M059J (cell line): ENCODE results near the gene THSD4. TPM values are rescaled to one million over a fixed set of nuclear protein-coding genes. Genes with fewer than 3 reads are reported as not detected.

ENCODE experiments used
- DNase-seq: peaks from one replicate; pipeline ENCODE4 v3.0.0-alpha.2; 2012; ENCODE audit warnings: low read depth
- total RNA-seq: library from RNA; depleted of rRNA; stranded (reverse); fragments of >200 nt; shearing (Covaris generic); gene quantifications from 2 replicates; pipeline ENCODE4 v1.2.3, GENCODE V29; 2014

Gene THSD4
- total RNA-seq, 1 experiment from 2014 or later: 9.9 TPM

DNA sequence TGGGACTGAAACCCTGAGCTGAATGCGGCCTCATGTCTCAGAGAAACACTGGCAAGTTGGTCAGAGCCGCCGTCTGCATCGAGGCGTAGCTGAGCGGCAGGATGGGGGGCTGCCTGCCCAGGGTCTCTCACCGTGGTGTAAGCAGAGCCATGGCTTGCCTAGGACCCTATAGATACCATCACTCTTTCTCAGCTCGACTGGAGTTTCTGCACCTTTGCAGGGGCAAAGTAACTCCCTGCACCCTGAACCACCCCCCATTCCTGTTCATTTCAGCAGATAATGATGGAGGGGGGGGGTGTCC lies 666.6 kb downstream of the THSD4 start:
- no peak for DNase-seq

DNA sequence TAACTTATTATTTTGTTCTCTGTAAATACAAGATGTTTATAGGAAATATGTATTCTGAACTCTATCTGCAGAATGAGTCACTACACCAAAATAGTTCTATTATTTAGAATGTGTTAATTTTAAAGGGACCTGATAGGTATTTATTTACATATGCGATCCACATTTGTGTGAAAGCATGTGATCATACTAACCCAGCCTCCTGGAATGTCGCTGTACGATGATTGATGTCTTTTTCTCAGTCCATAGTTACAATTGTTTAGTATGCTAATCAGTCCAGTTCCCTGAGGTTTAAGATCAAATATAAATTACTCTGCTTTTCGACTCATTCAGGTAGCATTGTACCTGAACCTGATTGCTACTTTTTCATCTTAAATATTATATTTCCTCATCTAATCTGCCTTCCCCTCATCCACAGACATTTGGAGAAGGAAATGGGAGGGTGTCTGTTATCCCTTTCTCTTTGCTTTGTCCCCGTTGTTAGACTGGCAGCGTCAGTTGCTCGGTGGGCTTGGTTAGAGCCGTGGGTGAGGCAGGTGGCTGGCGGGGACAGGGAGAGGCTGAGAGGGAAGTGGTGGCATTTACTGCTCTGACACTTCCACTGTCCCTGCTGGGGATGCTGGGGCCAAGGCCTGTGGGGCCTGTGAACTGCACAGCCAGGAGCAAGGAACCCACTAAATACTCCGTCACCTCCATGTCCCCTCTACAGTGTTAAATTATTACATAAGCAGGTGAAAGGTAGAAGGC lies 667.3 kb downstream of the THSD4 start:
- DNase-seq: no peak

DNA sequence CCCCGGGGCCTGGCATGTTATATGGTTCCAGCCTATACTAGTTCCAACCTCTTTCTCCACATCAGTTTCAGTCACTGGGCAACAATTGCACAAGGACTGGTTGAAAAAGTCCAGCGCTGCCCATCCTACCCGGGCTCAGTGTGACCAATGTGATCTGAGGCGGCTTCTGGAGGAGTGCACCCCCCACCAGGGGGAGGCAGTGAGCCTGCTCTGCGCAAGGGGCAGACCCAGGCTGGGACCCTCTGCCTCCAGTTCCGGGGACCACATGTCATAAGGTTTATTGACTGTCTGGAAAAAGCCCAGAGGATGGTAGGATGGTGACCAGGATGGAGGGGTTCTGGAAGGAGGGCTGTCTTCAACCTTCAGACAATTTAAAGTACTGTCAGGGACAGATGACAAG lies 669.4 kb downstream of the THSD4 start:
- no peak for DNase-seq

DNA sequence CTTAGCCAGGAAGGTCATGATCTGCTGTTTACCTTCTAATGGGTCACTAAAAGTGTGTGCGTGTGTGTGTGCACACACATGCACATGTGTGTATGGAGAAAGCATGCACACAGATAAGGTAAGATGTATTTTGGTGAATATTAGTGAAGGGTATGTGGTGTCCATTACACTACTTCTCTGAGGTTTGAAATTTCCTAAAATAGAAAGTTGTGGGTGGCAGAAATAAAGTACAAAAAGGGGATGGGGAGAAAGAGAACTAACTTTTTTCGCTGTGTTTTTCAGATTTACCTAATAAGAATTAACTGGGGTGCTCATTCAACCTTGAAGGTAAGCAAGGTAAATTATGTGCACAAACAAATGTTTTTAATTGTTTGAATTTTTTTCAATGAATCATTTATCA lies 670.7 kb downstream of the THSD4 start:
- DNase-seq: no peak

DNA sequence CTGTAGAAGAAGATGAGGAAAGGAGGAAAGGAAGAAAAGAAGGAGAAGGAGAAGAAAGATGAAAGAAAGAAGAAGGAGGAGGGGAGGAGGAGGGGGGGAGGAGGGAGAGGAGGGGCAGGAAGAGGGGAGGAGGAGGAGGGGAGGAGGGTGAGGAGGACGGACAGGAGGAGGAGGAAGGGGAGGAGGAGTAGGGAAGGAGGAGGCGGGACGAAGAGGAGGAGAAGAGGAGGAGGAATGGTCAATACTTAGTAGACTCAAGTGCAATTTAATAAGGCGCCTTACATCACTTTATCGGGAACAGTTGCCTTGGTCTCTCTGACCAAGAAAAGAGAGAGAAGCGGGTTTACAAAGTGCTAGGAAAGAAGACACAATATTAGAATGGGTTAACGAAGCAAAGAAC lies 671.4 kb downstream of the THSD4 start:
- no peak for DNase-seq

DNA sequence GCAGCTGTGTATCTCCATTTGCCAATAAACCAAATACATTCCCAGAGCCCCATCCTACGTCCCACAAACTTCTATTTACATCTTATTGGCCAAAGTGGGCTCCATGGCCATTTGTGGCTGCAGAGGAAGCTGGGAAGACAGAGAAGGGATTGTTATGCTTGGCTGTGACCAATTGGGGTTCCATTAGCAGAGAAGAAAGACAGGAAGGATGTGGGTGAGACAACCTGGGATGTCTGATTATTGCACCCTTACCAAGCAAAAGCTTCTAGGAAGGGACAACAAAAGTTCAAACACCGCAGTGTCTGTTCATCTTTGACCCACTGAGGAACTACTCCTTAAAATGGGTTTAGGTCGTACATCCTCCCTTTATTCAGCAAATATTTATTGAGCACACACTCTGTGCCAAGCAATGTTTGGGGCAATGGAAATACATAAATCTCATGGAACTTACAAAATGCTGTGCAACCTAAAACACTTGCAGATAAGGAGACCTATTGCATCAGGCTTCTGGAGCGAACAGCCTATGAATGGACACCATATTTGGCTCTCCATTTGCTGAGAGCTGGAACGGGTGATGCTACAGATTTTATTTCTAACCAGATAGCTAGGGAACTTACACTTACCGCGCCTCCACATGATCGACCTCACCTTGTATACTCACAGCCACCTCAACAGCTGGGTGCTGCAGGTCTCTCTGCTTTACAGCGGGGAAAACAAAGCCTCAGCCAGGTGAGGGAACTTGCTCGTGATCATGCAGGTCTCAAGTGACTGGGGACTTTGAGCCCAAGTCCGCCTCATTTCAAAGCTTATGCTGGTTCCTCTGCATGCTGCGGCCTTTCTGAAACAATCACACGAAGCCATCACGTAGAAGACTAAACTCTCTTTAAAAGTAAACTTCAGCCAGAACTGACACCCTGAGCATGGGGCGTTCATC lies 673.6 kb downstream of the THSD4 start:
- DNase-seq: no peak

DNA sequence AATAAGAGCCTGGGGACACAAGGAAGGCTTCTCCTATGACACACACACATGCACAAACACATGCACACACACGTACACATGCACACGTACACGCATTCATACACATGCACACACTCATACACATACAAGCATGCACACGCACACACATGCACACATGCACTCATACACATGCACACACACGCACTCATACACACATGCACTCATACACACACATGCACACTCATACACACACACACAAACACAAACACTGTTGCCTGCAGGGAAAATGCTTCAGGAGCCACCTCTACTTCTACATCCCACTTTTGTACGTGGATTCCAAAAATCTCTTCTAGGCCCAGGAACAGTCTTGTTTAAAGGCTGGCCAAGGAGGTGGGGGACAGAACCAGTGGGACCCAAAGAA lies 674.3 kb downstream of the THSD4 start:
- DNase-seq: no peak

DNA sequence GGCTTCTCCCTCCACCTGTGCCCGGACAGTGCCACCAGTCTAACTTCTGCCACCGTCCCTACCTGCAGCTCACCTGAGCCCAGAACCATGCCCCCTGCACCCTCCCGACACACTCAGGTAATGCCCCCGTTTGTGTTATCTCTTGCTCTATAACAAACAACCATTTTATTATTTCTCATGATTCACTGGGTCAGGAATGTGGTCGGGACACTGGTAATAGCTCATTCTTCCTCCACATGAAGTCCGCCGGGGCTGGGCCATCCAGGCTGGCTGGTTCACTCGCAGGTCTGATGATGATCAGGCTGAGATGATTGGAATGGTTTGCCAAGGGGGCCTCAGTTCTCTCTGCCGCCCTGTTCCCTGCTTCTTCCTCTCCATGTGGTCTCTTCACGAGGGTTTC lies 674.8 kb downstream of the THSD4 start:
- peak; percentile 80 for DNase-seq

DNA sequence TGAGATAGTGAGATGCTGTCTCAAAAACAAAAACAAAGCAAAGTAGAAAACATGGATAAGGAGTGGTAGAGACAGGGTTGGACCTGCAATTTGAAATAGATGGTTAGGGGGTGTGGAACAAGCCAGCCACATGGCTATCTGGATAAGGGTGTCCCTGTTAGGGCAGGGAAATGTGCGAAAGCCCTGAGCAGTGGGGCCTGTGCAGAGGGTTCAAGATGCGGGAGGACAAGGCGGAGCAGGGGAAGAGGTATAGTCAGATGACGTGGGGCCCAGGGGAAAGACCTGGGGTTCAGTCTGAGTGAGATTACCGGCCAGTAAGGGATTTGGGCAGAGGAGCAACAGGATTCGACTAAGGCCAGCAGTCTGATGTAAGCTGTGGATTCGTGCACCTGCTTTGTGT lies 676.7 kb downstream of the THSD4 start:
- no peak for DNase-seq

DNA sequence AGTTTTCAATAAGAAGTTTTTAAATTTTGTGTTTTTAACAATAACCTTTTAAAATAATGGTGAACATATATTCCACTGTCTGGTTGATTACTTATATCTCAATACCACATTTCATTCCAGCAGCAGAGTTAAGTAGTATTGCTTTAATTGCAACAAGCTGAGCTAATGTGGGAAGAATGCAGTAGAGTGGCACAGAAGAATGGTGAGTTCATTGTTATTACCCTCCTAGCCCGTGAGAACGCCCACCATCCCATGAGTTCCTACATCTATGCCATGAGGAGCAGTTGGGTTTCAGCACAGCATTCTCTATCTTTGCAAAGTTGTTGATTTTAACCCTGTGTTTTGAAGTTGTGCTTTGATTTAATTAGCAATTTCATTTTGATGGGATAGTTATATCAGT lies 677.2 kb downstream of the THSD4 start:
- DNase-seq: peak; percentile 83

DNA sequence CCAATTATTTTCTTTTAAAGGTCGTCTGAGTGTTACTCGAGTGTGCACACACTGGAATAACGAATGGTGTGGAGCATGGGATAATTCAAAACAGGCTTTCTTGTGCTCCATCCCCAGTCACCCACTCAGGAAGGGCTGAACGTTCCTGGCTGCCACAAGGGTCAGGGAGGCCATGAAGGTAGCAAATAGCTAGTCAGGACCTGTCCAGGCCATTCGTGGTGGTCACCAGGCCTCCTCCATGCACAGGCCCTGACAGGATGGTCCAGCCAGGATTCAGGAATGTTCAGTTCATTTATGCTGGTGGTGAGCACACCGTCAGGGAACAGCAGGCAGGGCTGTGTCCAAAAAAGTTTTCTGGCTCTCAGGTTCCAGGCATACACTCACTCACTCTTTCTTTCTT lies 683.4 kb downstream of the THSD4 start:
- DNase-seq: no peak

DNA sequence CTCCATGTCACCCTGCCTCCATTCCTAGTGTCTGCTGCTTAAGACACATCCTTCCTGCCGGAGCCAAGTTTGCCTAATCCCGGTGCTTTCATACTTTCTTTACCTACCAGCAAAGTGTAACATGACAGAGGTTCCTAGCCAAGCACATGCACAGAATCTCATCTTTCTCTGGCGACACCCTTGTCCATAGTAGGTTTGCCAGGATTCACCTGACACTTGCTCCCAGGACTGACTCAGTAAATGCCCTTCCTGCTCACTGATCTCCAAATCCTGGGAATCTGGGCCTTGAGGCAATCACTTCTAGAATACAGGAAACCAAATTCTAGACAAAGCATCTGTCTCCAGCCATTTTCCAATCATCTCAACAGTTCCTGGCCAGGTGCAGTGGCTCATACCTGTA lies 684.9 kb downstream of the THSD4 start:
- DNase-seq: peak; percentile 64

DNA sequence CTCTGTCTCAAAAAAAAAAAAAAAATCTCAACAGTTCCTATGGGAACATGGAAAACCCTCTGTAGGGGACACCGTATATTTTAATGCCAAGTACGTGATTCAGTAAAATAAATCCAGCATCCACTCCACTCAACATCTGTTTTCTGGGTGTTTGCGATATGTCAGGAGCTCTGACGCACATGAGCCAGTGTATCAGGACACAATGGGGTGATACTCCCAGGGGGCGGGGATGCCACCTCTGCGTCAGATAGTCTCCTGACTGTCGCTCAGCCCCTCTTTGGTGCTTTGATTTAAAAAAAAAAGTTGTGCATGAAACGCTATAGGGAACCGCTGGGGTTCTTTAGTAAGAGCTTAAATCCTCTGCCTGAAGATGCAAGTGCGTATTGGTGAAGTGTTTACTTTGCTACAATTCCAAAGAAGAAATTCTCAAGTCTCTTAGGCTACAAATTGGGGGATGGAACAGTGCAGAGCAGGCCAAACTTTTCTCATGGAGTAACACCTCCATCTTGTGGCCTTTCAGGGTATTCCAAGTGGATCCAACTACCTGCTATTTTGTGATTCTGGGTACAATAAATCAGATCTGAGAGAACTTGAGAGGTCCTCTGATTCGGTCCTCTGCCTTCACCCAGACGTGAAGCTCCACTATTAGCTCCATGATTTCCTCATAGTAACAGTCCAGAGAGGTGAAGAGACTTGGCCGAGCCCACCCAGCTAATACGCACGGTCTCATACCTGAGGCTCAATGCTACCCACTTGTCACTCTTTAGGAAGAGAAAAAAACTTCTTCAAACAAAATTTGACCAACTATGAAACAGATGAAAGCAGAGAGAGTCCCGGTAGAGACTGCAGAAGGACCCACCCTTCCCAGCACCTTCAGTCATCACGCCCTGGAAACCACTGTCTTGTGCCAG lies 685.8 kb downstream of the THSD4 start:
- DNase-seq: peak; percentile 76

DNA sequence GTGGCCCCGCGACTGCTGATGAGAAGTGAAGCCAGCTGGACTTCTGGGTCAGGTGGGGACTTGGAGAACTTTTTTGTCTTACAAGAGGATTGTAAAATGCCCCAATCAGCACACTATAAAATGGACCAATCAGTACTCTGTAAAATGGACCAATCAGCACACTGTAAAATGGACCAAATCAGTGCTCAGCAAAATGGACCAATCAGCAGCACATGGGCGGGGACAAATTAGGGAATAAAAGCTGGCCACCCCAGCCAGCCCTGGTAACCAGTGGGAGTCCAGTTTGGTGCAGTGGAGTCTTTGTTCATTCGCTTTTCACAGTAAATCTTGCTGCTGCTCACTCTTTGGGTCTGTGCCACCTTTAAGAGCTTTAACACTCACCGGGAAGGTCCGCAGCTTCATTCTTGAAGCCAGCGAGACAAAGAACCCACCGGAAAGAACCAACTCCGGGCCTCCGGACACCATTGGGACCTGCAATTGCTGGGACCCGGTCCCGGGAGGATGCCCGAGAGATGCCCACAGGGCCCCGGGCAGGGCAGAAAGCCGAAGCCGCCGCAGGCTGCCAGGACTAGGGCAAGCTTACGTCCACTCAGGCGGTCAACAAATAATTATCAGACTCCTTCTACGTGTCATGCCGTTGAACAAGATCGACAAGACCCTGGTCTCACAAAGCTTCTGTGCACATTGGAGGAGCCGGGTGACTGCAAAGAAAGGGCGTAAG lies 686.8 kb downstream of the THSD4 start:
- no peak for DNase-seq

DNA sequence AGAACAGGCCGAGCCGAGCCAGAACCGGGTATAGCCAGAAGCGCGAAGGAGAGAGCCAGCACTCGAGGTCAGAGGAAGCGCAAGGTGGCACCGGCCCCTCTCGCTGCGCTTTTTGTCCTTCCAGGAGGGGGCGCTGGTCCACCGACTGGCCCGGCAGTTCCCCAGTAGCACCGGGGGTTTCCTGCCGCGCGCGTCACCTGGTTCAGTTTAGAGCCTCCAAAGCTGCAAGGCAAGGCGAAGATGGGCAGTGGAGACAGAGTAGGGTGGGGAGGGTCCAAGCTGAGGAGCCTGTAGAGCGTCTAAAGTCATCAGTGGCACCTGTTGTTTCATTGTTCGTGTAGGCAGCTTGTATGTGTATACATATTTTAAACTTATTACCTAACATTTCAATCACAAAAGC lies 687.5 kb downstream of the THSD4 start:
- no peak for DNase-seq

DNA sequence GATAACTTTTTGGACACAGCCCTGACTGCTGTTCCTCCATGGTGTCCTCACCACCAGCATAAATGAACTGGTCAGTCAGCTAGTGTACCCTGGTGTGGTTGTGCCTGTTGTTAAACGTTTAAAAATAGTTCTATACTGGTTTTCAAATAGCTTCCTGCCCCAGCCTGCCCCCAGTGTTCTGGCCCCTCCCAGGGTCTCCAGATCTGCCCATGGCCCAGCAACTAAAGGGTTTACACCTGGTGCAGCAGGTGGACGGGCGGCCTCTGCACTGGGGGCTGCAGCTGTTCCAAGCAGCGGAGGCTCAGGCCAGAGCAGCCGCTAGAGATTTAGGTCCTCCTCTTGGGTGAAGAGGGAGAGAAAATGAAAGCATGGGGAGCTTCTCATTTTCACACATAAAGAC lies 689.0 kb downstream of the THSD4 start:
- no peak for DNase-seq

DNA sequence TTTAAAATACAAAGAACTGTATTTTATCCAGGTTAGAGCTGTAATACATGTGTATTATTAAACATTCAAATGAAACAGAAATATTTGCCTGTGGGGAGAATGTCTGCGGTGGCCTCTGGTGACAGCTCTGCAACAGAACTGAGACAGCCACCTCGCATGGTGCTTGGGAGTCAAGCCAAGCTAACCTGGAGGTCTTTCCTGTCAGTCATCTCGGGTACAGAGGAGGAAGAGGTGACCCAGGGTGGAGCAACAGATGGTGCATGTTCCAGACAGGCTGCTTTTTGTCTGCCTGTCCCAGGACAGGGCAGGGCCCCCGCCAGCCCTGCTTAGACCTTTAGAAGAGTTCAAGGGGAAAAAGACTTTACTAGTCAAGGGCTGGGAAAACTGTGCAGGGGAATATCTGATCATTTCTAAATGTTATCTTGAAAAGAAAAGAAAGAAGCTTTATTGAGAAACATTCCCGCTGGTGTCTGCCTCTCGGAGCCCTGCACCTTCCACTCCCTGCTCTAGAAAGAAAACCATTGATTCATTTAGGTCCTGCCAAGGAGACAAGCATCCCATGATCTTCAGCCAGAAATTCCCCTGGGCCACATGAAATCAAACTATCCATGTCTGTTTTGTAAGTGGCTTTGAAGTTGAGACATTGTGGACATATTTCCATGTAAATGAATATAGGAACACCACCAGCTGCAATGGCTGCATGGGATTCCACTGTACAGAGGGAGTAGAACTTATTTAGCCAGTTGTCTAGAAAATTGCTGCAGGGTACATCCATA lies 689.6 kb downstream of the THSD4 start:
- DNase-seq: no peak

DNA sequence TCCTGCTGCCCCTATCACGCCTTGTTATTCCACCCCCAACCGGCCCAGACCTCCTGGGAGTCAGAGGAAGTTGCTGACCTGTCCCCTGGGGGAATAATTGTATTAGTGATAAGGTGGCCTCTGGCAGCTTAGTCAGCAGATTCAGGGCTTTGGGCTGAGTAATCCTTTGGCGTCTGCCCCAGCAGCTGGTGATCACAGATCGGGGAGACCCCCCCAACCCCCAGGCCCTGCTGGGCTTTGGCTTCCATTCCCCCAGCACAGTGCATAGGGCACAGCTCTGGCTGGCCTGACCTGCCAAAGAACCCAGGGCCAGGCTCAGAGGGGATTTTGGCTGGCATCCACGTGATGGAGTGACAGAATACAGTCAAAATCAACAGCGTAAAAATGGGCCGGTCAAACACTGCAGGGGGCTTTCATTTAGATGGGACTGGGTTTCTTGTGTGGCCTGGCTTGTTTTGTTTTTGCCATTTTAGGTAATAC lies 691.2 kb downstream of the THSD4 start:
- peak; percentile 84 for DNase-seq

DNA sequence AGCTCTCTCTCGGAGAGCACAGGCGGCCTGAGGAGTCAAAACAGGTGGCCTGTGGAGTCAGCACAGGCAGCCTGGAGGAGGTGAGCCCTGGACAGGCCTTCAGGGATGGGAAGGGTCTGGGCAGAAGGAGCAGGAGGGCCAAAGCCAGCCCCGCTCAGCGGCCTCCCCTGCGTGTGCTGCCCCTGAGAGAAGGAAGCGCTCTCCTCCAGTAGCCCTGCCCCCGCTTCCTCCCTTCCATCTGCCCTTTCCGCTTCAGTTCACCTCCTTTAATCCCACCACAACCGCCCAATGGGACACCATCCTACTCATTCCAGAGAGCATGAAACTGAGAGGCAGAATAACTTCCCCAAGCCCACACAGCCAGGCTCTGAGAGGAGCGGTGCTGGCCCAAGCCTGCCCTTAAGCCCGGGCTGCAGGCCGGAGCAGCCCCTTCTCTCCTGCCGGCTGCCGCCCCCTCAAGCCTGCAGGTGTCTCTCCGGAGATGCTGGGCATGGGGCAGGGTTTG lies 691.9 kb downstream of the THSD4 start:
- DNase-seq: peak; percentile 18

DNA sequence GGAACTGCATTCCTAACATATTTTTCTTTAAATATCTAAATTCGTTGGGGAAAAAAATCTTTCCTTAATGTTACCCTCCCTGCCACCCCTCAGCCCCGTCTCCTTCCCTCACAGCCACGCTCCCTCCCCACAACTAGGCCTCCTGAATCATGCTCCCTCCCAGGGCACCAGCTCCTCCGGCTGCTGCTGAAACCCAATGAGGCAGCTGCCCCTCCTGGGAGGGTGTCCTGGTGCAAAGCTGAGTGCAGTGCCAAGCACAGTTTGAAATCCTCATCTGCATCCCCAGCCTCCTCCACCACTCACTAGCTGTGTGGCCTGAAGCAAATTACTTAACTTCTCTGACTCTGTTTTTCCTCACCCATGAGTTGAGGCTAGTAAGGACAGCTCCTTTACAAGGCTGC lies 692.4 kb downstream of the THSD4 start:
- peak; percentile 52 for DNase-seq
